ENCODE measurements around the gene CIAO3.

DNA sequence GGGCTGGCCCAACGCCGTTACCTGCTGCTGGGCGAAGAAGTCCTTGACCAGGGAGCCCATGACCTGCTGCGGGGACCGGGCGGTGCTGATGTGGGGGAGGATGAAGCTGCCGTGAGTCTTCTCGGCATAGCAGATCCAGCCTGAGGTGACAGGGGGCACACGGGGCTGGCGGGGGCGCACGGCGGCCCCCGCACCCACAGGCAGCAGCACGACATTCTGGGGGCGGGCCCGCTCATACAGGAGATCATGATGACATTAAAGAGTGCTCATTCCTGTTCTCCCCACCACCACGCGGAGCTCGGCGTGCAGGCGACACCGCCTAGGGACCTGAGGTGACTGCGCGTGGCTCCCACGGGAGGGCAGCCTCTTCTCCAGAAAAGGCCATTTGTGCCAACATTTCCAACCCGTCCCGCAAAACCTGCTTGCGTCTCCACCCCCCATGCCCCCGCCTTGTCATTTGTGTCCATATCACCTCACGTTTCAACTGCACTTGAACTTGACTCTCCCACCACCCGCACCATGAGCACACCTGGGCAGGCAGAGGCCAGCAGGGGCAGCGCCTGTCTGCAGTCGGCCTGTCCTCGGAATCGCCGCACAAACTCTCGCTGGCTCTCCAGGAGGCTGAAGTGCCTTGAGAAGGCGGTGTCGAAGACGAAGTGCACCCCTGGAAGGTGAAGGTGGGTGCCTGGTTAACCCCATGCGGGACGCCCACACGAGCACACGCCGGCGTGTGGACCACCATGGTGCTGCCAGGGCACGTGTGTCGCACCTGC is 6.4 kb downstream of the CIAO3 start:
- TF ChIP-seq, protein P1, sequence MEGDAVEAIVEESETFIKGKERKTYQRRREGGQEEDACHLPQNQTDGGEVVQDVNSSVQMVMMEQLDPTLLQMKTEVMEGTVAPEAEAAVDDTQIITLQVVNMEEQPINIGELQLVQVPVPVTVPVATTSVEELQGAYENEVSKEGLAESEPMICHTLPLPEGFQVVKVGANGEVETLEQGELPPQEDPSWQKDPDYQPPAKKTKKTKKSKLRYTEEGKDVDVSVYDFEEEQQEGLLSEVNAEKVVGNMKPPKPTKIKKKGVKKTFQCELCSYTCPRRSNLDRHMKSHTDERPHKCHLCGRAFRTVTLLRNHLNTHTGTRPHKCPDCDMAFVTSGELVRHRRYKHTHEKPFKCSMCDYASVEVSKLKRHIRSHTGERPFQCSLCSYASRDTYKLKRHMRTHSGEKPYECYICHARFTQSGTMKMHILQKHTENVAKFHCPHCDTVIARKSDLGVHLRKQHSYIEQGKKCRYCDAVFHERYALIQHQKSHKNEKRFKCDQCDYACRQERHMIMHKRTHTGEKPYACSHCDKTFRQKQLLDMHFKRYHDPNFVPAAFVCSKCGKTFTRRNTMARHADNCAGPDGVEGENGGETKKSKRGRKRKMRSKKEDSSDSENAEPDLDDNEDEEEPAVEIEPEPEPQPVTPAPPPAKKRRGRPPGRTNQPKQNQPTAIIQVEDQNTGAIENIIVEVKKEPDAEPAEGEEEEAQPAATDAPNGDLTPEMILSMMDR (IDR thresholded peaks at IDR 0.05) = no peak
- no peak for TF ChIP-seq POLR2A (IDR thresholded peaks at IDR 0.05)
- TF ChIP-seq EP300 (IDR thresholded peaks at IDR 0.05) = no peak
- TF ChIP-seq POLR2AphosphoS5 (IDR thresholded peaks at IDR 0.05) = no peak

Data from upper lobe of left lung (tissue), 4 donors.